ENCODE data around the gene CD101.

The CD101 gene

GRCh38 chr1:116990612-116991151, 10.9 kb upstream of the CD101 start:
- Histone ChIP-seq H3K36me3 (peaks cover 0 to 13% (median 0%) of the 10 kb centered on the region in 11 experiments; a peak in 3 of 22 replicates), H3K9ac (peak overlapping the region in 4 of 11 experiments; percentile 5 to 63 (median 40); a peak in 5 of 22 replicates), H3K27me3 (no peaks in the 10 kb centered on the region), H3K9me3 (replicated peaks in 1 of 11) (peaks cover 0 to 18% (median 0%) of the 10 kb centered on the region in 11 experiments; a peak in 4 of 22 replicates), H3K4me2 (peak overlapping the region in 5 of 11 experiments; percentile 55 to 82 (median 76); a peak in 10 of 22 replicates), H3K4me1 (peaks cover 0 to 74% (median 25%) of the 10 kb centered on the region in 10 experiments; a peak in 17 of 20 replicates), H4K20me1 (no peaks in the 10 kb centered on the region), H3K4me3 (no peak overlapping the region), H3K27ac (peak overlapping the region in 5 of 11 experiments; percentile 33 to 79 (median 63); a peak in 9 of 22 replicates)
- TF ChIP-seq Cebpa-rat (IDR thresholded peaks at IDR 0.05), result no peak

GRCh38 chr1:116991171-116991845, 10.3 kb upstream of the CD101 start:
- Histone ChIP-seq H3K4me3 (no peak overlapping the region), H4K20me1 (no peaks in the 10 kb centered on the region), H3K9me3 (replicated peaks in 1 of 11) (peaks cover 0 to 18% (median 0%) of the 10 kb centered on the region in 11 experiments; a peak in 4 of 22 replicates), H3K9ac (peak overlapping the region in 3 of 11 experiments; percentile 5 to 63 (median 50); a peak in 4 of 22 replicates), H3K4me1 (peaks cover 0 to 74% (median 22%) of the 10 kb centered on the region in 10 experiments; a peak in 17 of 20 replicates), H3K4me2 (peak overlapping the region in 5 of 11 experiments; percentile 55 to 82 (median 76); a peak in 9 of 22 replicates), H3K27ac (peak overlapping the region in 4 of 11 experiments; percentile 52 to 79 (median 68); a peak in 8 of 22 replicates), H3K36me3 (peaks cover 0 to 13% (median 0%) of the 10 kb centered on the region in 11 experiments; a peak in 3 of 22 replicates), H3K27me3 (no peaks in the 10 kb centered on the region)
- no peak for TF ChIP-seq Cebpa-rat (IDR thresholded peaks at IDR 0.05)

- peaks cover 0 to 8% (median 0%) of the 10 kb centered on the region in 11 experiments; a peak in 3 of 22 replicates for H3K36me3 ChIP-seq
- no peak for TF ChIP-seq Cebpa-rat (IDR thresholded peaks at IDR 0.05)
- H4K20me1 ChIP-seq, result no peaks in the 10 kb centered on the region
- H3K27ac ChIP-seq, result peak overlapping the region in 4 of 11 experiments; percentile 52 to 79 (median 68); a peak in 7 of 22 replicates
- no peak overlapping the region; a peak in 1 of 22 replicates for H3K9ac ChIP-seq
- peaks cover 0 to 77% (median 17%) of the 10 kb centered on the region in 10 experiments; a peak in 13 of 20 replicates for H3K4me1 ChIP-seq
- H3K4me2 ChIP-seq, result peak overlapping the region in 5 of 11 experiments; percentile 55 to 82 (median 76); a peak in 9 of 22 replicates
- peaks cover 0 to 15% (median 0%) of the 10 kb centered on the region in 11 experiments; a peak in 4 of 22 replicates for H3K9me3 ChIP-seq (replicated peaks in 1 of 11)
- no peaks in the 10 kb centered on the region for H3K27me3 ChIP-seq
- no peak overlapping the region for H3K4me3 ChIP-seq
These were observed 9.6 kb upstream of the CD101 start for GRCh38 chr1:116991918-116992317.

- Histone ChIP-seq H3K4me2 (no peak overlapping the region; a peak in 1 of 22 replicates), H3K4me1 (peaks cover 0 to 85% (median 19%) of the 10 kb centered on the region in 10 experiments; a peak in 10 of 20 replicates), H3K27ac (no peak overlapping the region), H3K4me3 (no peak overlapping the region), H3K27me3 (no peaks in the 10 kb centered on the region), H4K20me1 (no peaks in the 10 kb centered on the region), H3K9ac (no peak overlapping the region), H3K9me3 (replicated peaks in 1 of 11) (peaks cover 0 to 12% (median 0%) of the 10 kb centered on the region in 11 experiments; a peak in 4 of 22 replicates), H3K36me3 (no peaks in the 10 kb centered on the region)
- TF ChIP-seq Cebpa-rat (IDR thresholded peaks at IDR 0.05), result no peak
These were observed 8.3 kb upstream of the CD101 start for GRCh38 chr1:116993286-116993685.

GRCh38 chr1:116994411-116994810, 7.1 kb upstream of the CD101 start:
- no peaks in the 10 kb centered on the region for H3K27me3 ChIP-seq
- peaks cover 0 to 12% (median 0%) of the 10 kb centered on the region in 11 experiments; a peak in 4 of 22 replicates for H3K9me3 ChIP-seq (replicated peaks in 1 of 11)
- H3K9ac ChIP-seq, result no peak overlapping the region
- no peak overlapping the region for H3K4me3 ChIP-seq
- H3K4me2 ChIP-seq, result peak overlapping the region in 3 of 11 experiments; percentile 30 to 49 (median 32); a peak in 5 of 22 replicates
- no peaks in the 10 kb centered on the region for H3K36me3 ChIP-seq
- H3K4me1 ChIP-seq, result peaks cover 0 to 83% (median 22%) of the 10 kb centered on the region in 10 experiments; a peak in 10 of 20 replicates
- H3K27ac ChIP-seq, result no peak overlapping the region
- TF ChIP-seq Cebpa-rat (IDR thresholded peaks at IDR 0.05), result no peak
- no peaks in the 10 kb centered on the region for H4K20me1 ChIP-seq

GRCh38 chr1:116997066-116997465, 4.5 kb upstream of the CD101 start:
- Histone ChIP-seq H3K9ac (no peak overlapping the region), H4K20me1 (no peaks in the 10 kb centered on the region), H3K9me3 (replicated peaks in 1 of 11) (peaks cover 0 to 12% (median 0%) of the 10 kb centered on the region in 11 experiments; a peak in 4 of 22 replicates), H3K4me1 (peaks cover 0 to 83% (median 32%) of the 10 kb centered on the region in 10 experiments; a peak in 15 of 20 replicates), H3K4me3 (no peak overlapping the region), H3K27ac (no peak overlapping the region), H3K27me3 (no peaks in the 10 kb centered on the region), H3K4me2 (peak overlapping the region in 4 of 11 experiments; percentile 38 to 95 (median 68); a peak in 8 of 22 replicates), H3K36me3 (no peaks in the 10 kb centered on the region)
- TF ChIP-seq Cebpa-rat (IDR thresholded peaks at IDR 0.05), result no peak

GRCh38 chr1:116997636-116998035, 3.9 kb upstream of the CD101 start:
- H3K4me2 ChIP-seq, result peak overlapping the region in 5 of 11 experiments; percentile 12 to 95 (median 65); a peak in 10 of 22 replicates
- H3K4me3 ChIP-seq, result no peak overlapping the region
- peaks cover 0 to 85% (median 37%) of the 10 kb centered on the region in 10 experiments; a peak in 15 of 20 replicates for H3K4me1 ChIP-seq
- no peaks in the 10 kb centered on the region for H4K20me1 ChIP-seq
- H3K9ac ChIP-seq, result no peak overlapping the region
- no peaks in the 10 kb centered on the region for H3K27me3 ChIP-seq
- H3K27ac ChIP-seq, result peak overlapping the region in 1 of 11 experiments; percentile 19; a peak in 1 of 22 replicates
- H3K9me3 ChIP-seq (replicated peaks in 1 of 11), result peaks cover 0 to 12% (median 0%) of the 10 kb centered on the region in 11 experiments; a peak in 3 of 22 replicates
- H3K36me3 ChIP-seq, result no peaks in the 10 kb centered on the region
- TF ChIP-seq Cebpa-rat (IDR thresholded peaks at IDR 0.05), result no peak

GRCh38 chr1:116999596-116999995, 2.0 kb upstream of the CD101 start:
- H3K27ac ChIP-seq, result peak overlapping the region in 5 of 11 experiments; percentile 88 to 98 (median 92); a peak in 9 of 22 replicates
- H3K4me2 ChIP-seq, result peak overlapping the region in 5 of 11 experiments; percentile 70 to 95 (median 87); a peak in 9 of 22 replicates
- no peak overlapping the region for H3K4me3 ChIP-seq
- H3K9ac ChIP-seq, result no peak overlapping the region
- no peaks in the 10 kb centered on the region for H3K36me3 ChIP-seq
- H4K20me1 ChIP-seq, result no peaks in the 10 kb centered on the region
- TF ChIP-seq Cebpa-rat (IDR thresholded peaks at IDR 0.05), result no peak
- H3K27me3 ChIP-seq, result no peaks in the 10 kb centered on the region
- peaks cover 0 to 96% (median 57%) of the 10 kb centered on the region in 10 experiments; a peak in 17 of 20 replicates for H3K4me1 ChIP-seq
- H3K9me3 ChIP-seq (replicated peaks in 1 of 11), result no peaks in the 10 kb centered on the region; a peak in 1 of 22 replicates

Data from BLaER1 treated with 17β-estradiol and CSF1 and Interleukin-3, amounts not matched to agents 10 nM and 100 nM (cell line).